ENCODE measurements around the gene GNPAT.

- no peak for TF ChIP-seq POLR2A (IDR thresholded peaks at IDR 0.05; ENCODE audit: low read depth, low read length)
- no peak for TF ChIP-seq POLR2AphosphoS5 (IDR thresholded peaks at IDR 0.05; ENCODE audit: low read depth, low read length)
- TF ChIP-seq SPI1 (IDR thresholded peaks at IDR 0.05; ENCODE audit: low read depth, low read length), result no peak
Observed at GRCh38 chr1:231201979-231202633, 38.9 kb upstream of the GNPAT start.

All from GM12891 (cell line).